HepG2 (cell line): ENCODE measurements around the gene ZNF804B.

ENCODE experiments used
- CTCF ChIP-seq: sonication (generic); formaldehyde crosslinking; IDR thresholded peaks from 2 replicates; pipeline ENCODE4 v1.5.0; 2020; ENCODE audit warnings: mild to moderate bottlenecking, missing genetic modification reagents, moderate library complexity
- EP300 ChIP-seq, 3 experiments: sonication (generic) in 1 of 3; formaldehyde crosslinking in 1 of 3; IDR thresholded peaks; 2 replicates each; pipeline versions ENCODE4 v1.5.1 to v1.6.1; 2011 to 2020; ENCODE audit warnings: low read depth in 2 of 3, low read length in 2 of 3, borderline replicate concordance in 1 of 3, improper control_type of control experiment in 1 of 3, mild to moderate bottlenecking in 1 of 3, missing genetic modification reagents in 1 of 3, moderate library complexity in 1 of 3
- THAP11 ChIP-seq: IDR thresholded peaks from 2 replicates; pipeline ENCODE4 v1.6.1; 2016; ENCODE audit warnings: missing biosample characterization, missing genetic modification reagents
- UBTF ChIP-seq: sonication (generic); formaldehyde crosslinking; IDR thresholded peaks from 2 replicates; pipeline ENCODE4 v1.4.0; 2020; ENCODE audit warnings: mild to moderate bottlenecking, missing genetic modification reagents
- ZNF24 ChIP-seq: fragments of 450-650 bp; IDR thresholded peaks from 2 replicates; pipeline ENCODE4 v1.6.1; 2017; ENCODE audit warnings: antibody characterized with exemption, mild to moderate bottlenecking
- ZNF282 ChIP-seq: fragments of 450-650 bp; IDR thresholded peaks from 2 replicates; pipeline ENCODE4 v1.6.1; 2018; ENCODE audit not compliant: partially characterized antibody
- ZSCAN22 ChIP-seq: sonication (generic); formaldehyde crosslinking; IDR thresholded peaks from 2 replicates; pipeline ENCODE4 v1.4.0; 2020; ENCODE audit warnings: mild to moderate bottlenecking, missing genetic modification reagents
- TF ChIP-seq, protein P1 (sequence below): sonication (generic); formaldehyde crosslinking; conservative IDR thresholded peaks from 2 replicates; pipeline ENCODE4 v1.4.0; 2020; ENCODE audit warnings: missing genetic modification reagents
- TF ChIP-seq, protein P2 (sequence below): sonication (generic); formaldehyde crosslinking; IDR thresholded peaks from 2 replicates; pipeline ENCODE4 v1.4.0; 2020; ENCODE audit warnings: missing genetic modification reagents

- no peak for TF ChIP-seq ZNF24
- TF ChIP-seq UBTF (CRISPR knock-in tag) = no peak
- TF ChIP-seq, protein P1, sequence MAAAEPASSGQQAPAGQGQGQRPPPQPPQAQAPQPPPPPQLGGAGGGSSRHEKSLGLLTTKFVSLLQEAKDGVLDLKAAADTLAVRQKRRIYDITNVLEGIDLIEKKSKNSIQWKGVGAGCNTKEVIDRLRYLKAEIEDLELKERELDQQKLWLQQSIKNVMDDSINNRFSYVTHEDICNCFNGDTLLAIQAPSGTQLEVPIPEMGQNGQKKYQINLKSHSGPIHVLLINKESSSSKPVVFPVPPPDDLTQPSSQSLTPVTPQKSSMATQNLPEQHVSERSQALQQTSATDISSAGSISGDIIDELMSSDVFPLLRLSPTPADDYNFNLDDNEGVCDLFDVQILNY (CRISPR knock-in tag) = no peak
- no peak for TF ChIP-seq CTCF
- no peak for TF ChIP-seq THAP11 (CRISPR knock-in tag)
- no peak for TF ChIP-seq ZNF282
- TF ChIP-seq EP300 (IDR thresholded peaks at IDR 0.05; ENCODE audit: low read depth in 2 of 2, low read length in 2 of 2) = no peak
- no peak for TF ChIP-seq EP300 (CRISPR knock-in tag; IDR thresholded peaks at IDR 0.05; ENCODE audit: borderline replicate concordance)
- TF ChIP-seq, protein P2, sequence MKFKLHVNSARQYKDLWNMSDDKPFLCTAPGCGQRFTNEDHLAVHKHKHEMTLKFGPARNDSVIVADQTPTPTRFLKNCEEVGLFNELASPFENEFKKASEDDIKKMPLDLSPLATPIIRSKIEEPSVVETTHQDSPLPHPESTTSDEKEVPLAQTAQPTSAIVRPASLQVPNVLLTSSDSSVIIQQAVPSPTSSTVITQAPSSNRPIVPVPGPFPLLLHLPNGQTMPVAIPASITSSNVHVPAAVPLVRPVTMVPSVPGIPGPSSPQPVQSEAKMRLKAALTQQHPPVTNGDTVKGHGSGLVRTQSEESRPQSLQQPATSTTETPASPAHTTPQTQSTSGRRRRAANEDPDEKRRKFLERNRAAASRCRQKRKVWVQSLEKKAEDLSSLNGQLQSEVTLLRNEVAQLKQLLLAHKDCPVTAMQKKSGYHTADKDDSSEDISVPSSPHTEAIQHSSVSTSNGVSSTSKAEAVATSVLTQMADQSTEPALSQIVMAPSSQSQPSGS (CRISPR knock-in tag) = no peak
- TF ChIP-seq ZSCAN22 = no peak
Observed at GRCh38 chr7:89129600-89130375, 370.3 kb downstream of the ZNF804B start.
